Measurements from ENCODE around the gene AXIN1.
"Not testable (repeated sequence)": the region's sequence is repeated elsewhere in the genome, so short reads cannot be mapped to it uniquely, and the experiment has no call there.

The AXIN1 gene

DNA sequence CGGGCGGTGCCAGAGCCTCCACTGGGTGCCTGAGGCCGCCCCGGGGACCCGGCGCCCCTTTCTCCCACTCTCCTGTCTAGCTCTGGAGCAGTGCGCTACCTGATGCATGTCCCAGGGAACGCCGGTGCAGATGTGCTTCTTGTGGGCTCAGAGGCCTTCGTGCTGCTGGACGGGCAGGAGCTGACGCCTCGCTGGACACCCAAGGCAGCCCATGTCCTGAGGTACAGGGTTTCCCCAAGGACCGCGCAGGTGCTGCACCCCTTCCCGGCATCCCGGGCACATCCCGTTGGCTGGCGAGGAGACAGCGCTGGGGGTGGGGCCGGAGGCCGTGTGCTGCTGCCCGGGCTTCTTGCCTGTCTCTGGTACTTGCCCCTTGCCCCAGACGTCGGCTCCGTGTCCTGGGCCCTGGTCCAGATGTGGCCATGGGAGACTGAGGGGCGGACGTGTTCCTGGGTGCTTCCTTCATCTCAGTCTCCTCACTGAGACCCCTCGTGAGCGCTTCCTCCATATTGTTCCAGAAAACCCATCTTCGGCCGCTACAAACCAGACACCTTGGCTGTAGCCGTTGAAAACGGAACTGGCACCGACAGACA lies 89.2 kb downstream of the AXIN1 start:
- TF ChIP-seq, protein P1, sequence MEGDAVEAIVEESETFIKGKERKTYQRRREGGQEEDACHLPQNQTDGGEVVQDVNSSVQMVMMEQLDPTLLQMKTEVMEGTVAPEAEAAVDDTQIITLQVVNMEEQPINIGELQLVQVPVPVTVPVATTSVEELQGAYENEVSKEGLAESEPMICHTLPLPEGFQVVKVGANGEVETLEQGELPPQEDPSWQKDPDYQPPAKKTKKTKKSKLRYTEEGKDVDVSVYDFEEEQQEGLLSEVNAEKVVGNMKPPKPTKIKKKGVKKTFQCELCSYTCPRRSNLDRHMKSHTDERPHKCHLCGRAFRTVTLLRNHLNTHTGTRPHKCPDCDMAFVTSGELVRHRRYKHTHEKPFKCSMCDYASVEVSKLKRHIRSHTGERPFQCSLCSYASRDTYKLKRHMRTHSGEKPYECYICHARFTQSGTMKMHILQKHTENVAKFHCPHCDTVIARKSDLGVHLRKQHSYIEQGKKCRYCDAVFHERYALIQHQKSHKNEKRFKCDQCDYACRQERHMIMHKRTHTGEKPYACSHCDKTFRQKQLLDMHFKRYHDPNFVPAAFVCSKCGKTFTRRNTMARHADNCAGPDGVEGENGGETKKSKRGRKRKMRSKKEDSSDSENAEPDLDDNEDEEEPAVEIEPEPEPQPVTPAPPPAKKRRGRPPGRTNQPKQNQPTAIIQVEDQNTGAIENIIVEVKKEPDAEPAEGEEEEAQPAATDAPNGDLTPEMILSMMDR (conservative IDR thresholded peaks at IDR 0.05; ENCODE audit: low read depth, low read length), result no peak
- no peak for DNase-seq (ENCODE audit: low read depth)
- no peak overlapping the region for H3K4me3 ChIP-seq (ENCODE audit: low read length)

DNA sequence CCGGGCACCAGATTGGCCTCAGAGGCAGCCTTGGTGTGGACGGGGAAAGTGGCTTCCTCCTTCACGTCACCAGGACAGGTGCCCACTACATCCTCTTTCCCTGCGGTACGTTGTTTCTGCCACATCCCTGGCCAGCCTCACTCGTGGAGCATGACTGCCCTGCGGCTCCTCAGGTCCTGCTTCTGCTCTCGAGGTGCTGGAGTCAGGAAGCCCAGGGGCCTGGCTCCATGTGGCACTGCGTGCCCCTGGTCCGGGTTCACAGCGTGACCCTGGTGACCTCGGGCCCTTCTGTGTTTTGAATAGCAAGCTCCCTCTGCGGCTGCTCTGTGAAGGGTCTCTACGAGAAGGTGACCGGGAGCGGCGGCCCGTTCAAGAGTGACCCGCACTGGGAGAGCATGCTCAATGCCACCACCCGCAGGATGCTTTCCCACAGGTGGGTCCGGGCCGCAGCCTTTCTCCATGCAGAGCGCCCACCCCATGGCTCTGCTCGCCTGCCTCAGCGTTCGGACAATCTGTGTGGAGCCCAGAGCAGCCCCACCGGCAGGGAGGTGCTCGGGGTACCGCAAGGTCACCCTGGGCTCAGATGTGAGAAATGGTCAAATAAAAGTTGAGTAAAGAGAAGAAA lies 90.3 kb downstream of the AXIN1 start:
- no peak overlapping the region for H3K4me3 ChIP-seq (ENCODE audit: low read length)
- TF ChIP-seq, protein P1 (conservative IDR thresholded peaks at IDR 0.05; ENCODE audit: low read depth, low read length), result no peak

DNA sequence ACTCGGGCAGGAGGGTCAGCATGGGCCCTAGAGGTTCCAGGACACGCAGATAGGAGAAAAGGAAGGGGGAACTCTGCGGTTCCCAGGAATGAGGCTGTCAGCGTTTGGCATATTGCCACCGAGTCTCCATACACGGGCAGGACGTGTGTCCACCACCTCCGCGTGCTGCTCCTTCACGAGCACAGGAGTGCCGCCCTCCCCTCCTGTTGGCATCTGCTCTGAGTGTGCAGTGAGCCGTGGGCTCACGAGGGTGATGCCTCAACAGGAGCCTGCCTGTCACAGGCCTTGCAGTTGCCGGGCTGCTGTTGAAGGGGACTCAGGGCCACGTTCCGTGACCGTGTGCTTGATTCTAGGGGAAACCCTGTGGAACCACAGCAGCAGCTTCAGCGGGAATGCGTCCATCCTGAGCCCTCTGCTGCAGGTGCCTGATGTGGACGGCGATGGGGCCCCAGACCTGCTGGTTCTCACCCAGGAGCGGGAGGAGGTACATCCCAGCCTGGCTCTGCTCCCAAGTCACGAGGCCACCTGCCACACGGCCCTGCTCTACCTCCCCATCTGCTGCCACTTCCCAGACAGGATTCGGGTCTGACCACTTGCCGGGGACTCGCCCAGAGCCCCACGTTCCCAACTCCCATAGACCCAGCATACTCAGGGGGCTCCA lies 91.4 kb downstream of the AXIN1 start:
- no peak overlapping the region for H3K4me3 ChIP-seq (ENCODE audit: low read length)
- no peak for DNase-seq (ENCODE audit: low read depth)
- TF ChIP-seq, protein P1 (conservative IDR thresholded peaks at IDR 0.05; ENCODE audit: low read depth, low read length), result no peak

More for the DNA sequence above, 90.3 kb downstream of the AXIN1 start:
- DNase-seq (ENCODE audit: low read depth), result no peak

DNA sequence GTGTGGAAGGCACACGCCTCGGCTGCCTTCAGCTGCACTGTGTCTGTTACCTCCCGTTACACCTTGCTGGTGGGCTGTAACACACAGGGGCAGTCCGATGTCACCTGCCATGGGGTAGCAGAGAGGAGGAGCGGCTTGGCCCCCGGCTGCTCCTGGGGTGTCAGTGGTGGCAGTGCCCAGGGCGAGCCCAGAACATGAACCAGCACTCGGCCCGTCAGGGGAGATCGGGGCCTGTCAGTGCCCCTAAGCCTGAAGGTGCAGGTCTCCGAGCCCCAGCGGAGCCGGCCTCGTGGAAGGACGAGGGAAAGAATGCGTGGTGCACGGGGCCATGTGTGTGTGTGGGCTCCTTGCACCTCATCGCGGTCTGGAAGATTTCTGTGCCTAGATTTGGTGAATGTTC lies 92.2 kb downstream of the AXIN1 start:
- DNase-seq (ENCODE audit: low read depth), result no peak
- H3K4me3 ChIP-seq (ENCODE audit: low read length), result no peak overlapping the region
- TF ChIP-seq, protein P1 (conservative IDR thresholded peaks at IDR 0.05; ENCODE audit: low read depth, low read length), result no peak

DNA sequence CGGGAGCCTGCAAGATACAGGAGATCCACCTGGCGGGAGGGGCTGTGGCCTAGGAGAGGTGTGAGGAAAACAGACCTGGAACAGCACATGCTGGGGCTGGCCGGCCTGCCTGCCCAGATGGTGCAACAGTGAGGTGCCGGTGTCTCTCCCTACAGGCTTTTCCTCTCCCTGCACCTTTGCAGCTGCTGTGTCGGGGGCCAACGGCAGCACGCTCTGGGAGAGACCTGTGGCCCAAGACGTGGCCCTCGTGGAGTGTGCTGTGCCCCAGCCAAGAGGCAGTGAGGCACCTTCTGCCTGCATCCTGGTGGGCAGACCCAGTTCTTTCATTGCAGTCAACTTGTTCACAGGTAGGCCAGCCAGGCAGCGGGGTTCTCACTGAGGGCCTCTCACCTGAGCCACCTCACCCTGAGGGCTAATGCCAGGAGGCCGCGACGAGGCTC lies 92.7 kb downstream of the AXIN1 start:
- no peak for DNase-seq (ENCODE audit: low read depth)
- TF ChIP-seq, protein P1 (conservative IDR thresholded peaks at IDR 0.05; ENCODE audit: low read depth, low read length), result no peak
- no peak overlapping the region for H3K4me3 ChIP-seq (ENCODE audit: low read length)

DNA sequence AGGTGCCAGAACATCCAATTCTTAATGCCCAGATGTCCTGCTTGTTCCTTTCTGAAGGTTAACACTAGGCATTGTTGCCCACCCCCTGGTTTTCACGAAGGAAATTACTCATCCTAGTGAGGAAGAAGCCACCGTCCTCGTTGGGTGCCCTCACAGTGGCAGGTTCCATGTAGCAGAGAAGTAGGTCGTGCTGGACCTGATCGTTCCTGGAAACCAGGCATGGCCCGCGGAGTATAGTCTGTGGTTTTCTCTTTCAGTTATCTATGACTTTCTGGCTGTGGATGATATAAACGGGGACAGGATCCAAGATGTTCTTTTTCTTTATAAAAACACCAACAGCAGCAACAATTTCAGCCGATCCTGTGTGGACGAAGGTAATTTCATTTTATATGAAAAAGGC lies 93.3 kb downstream of the AXIN1 start:
- TF ChIP-seq, protein P1 (conservative IDR thresholded peaks at IDR 0.05; ENCODE audit: low read depth, low read length), result no peak
- H3K4me3 ChIP-seq (ENCODE audit: low read length), result no peak overlapping the region
- DNase-seq (ENCODE audit: low read depth), result no peak

DNA sequence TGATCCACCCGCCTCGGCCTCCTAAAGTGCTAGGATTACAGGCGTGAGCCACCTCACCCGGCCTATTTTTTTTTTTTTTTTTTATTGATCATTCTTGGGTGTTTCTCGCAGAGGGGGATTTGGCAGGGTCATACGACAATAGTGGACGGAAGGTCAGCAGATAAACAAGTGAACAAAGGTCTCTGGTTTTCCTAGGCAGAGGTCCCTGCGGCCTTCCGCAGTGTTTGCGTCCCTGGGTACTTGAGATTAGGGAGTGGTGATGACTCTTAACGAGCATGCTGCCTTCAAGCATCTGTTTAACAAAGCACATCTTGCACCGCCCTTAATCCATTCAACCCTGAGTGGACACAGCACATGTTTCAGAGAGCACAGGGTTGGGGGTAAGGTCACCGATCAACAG lies 94.4 kb downstream of the AXIN1 start:
- not testable (repeated sequence) for DNase-seq (ENCODE audit: low read depth); H3K4me3 ChIP-seq (ENCODE audit: low read length)

Measured in retinal pigment epithelial cell (primary cell).